ENCODE results near the gene TEDC1.

TEDC1 gene

DNA sequence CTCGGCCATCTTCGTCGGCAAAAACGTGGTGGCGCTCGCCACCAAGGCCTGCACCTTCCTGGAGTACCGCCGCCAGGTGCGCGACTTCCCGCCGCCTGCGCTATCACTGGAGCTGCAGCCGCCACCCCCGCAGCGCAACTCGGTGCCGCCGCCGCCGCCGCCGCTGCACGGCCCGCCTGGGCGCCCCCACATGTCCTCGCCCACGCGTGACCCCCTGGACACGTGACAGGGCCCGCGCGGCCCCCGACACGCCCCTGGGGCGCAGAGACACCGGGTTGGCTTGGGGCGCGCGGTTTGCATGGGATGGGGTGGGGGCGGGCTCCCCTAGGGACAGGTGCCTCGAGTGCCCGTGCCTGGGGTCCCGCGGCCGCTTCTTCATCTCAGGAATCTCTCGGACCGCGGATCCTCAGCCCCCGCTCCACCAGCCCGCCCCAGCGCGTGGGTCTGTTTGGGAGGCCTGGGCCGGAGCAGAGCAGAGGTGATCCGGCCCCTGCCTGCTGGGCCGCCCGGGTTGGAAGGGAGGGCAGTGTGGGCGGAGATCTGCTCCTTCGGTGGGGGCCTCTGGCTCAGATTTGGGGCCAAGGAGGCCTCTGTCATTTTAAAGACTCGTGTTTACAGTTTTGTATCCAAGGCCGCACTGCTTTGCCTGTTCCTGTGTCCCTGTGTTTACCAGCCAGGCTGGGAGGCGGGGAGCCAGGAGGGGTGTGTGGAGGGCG is 38.7 kb downstream of the TEDC1 start:
- H3K4me3 ChIP-seq (ENCODE audit: low read length) = no peak overlapping the region

GRCh38 chr14:105530285-105531087 is 39.4 kb downstream of the TEDC1 start:
- Histone ChIP-seq H3K27ac (ENCODE audit: low read length) (no peak overlapping the region), H3K9ac (ENCODE audit: low read depth, low read length) (no peak overlapping the region), H3K4me1 (ENCODE audit: insufficient read depth, low read length) (no peaks in the 10 kb centered on the region), H3K36me3 (ENCODE audit: insufficient read depth, low read depth, low read length) (no peaks in the 10 kb centered on the region), H3K4me3 (ENCODE audit: low read length) (no peak overlapping the region), H3K9me3 (ENCODE audit: insufficient read depth, low read depth, low read length) (peaks cover 15% of the 10 kb centered on the region; the same call in 1 of the 2 replicates), H3K27me3 (ENCODE audit: insufficient read depth, low read length) (peaks cover 28% of the 10 kb centered on the region)

More for the DNA sequence above, 38.7 kb downstream of the TEDC1 start:
- Histone ChIP-seq H3K27me3 (ENCODE audit: insufficient read depth, low read length) (peaks cover 36% of the 10 kb centered on the region), H3K4me1 (ENCODE audit: insufficient read depth, low read length) (no peaks in the 10 kb centered on the region), H3K9me3 (ENCODE audit: insufficient read depth, low read depth, low read length) (peaks cover 15% of the 10 kb centered on the region; the same call in 1 of the 2 replicates), H3K36me3 (ENCODE audit: insufficient read depth, low read depth, low read length) (no peaks in the 10 kb centered on the region), H3K27ac (ENCODE audit: low read length) (no peak overlapping the region), H3K9ac (ENCODE audit: low read depth, low read length) (no peak overlapping the region)

DNA sequence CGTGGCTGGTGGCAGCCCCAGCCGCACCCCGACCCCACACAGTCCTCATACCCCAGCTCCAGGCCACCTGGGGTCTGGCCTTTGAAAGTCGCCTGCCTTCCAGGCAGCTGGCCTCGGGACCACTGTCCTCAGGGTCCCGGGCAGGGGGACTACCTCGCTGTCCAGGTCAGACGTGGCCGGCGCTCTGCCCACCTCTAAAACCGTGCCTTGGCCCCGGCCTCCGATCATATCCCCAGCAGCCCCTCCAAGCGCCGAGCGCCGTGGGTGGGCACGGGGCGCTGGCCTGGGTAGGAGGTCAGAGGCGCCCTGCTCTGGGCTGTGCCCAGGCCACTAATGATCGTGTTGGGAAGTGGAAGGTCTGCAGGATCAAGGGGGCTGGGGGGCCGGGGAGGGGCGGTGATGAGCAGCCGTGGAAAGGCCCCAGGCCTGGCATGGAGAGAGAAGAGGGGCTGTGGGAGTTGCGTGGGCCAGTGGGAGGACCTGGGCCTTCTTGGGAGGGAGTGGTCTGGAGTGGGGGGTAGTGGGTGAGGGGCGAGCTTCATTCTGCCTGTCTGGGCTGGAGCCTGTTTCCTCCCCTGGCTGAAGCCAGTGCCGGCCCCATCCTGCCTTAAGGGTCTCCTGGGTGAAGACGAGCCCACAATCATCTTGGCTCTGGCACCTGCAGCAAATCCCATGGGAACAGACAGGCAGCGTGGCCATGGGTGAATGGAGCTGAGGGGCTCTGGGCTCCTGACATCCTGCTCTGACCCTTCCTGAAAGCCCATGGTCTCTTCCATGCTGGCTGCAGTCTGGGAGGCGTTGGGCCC is 40.2 kb downstream of the TEDC1 start:
- Histone ChIP-seq H3K27me3 (ENCODE audit: insufficient read depth, low read length) (peaks cover 22% of the 10 kb centered on the region), H3K9ac (ENCODE audit: low read depth, low read length) (no peak overlapping the region), H3K27ac (ENCODE audit: low read length) (no peak overlapping the region), H3K4me1 (ENCODE audit: insufficient read depth, low read length) (no peaks in the 10 kb centered on the region), H3K36me3 (ENCODE audit: insufficient read depth, low read depth, low read length) (no peaks in the 10 kb centered on the region), H3K9me3 (ENCODE audit: insufficient read depth, low read depth, low read length) (peaks cover 21% of the 10 kb centered on the region; the same call in 1 of the 2 replicates), H3K4me3 (ENCODE audit: low read length) (no peak overlapping the region)

DNA sequence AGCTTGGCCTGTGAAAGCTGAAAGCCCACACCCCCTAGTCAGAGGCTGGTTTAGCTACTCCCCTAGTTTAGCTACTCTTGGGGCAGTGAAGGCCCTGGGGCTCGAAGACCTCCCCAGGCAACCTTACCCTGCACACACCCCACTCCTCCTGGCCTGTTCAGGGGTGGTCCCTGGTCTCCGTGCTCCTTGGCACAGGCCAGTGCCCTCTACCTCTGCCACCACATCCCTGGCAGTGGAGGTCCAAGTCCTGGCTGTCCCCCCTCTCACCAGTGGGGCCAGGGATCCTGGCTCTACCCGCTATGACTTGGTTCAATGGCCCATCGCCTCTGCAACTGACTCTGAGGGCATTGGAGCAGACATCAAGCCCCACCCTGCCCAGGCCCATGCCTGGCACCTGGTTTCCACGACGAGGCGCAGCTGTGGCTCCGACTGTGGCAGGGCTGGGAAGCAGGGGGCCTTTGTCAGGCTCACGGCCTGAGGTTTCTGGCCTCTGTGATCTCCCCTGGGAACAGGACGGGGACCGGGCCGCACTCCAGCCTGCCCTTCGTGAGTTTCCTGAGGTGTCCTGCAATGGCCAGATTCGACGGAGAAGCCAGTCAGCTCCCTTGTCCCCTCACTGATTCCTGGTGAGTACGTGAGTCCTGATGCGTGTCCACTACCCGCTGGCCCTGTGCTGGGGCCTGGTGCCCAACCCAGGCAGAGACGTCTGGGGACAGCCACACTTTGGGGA is 41.0 kb downstream of the TEDC1 start:
- Histone ChIP-seq H3K36me3 (ENCODE audit: insufficient read depth, low read depth, low read length) (no peaks in the 10 kb centered on the region), H3K27me3 (ENCODE audit: insufficient read depth, low read length) (peaks cover 18% of the 10 kb centered on the region), H3K4me1 (ENCODE audit: insufficient read depth, low read length) (no peaks in the 10 kb centered on the region), H3K27ac (ENCODE audit: low read length) (no peak overlapping the region), H3K4me3 (ENCODE audit: low read length) (no peak overlapping the region), H3K9me3 (ENCODE audit: insufficient read depth, low read depth, low read length) (peaks cover 28% of the 10 kb centered on the region; the same call in 1 of the 2 replicates), H3K9ac (ENCODE audit: low read depth, low read length) (no peak overlapping the region)

DNA sequence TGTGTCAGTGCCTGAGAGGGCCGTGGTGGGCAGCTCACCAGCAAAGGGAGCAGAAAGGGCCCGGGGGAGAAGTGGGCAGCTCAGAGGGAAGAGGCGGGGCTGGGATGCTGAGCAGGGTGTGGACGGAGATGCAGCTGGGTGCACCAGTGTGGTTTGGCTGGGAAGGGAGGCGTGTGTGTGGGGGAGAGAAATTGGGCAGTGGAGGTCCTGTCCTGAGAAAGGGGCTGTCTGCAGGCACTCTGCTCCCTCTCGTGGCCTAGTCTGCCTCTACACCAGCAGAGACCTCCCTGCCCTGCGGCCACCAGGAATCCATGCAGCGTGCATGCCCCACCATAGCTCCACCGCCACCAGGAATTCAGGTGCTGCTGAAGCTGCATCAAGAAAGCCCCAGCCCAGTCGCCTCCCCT is 41.7 kb downstream of the TEDC1 start:
- Histone ChIP-seq H3K9ac (ENCODE audit: low read depth, low read length) (no peak overlapping the region), H3K27me3 (ENCODE audit: insufficient read depth, low read length) (peaks cover 11% of the 10 kb centered on the region), H3K4me1 (ENCODE audit: insufficient read depth, low read length) (no peaks in the 10 kb centered on the region)

GRCh38 chr14:105533391-105533790 is 42.3 kb downstream of the TEDC1 start:
- peaks cover 32% of the 10 kb centered on the region; the same call in 1 of the 2 replicates for H3K9me3 ChIP-seq (ENCODE audit: insufficient read depth, low read depth, low read length)
- H3K9ac ChIP-seq (ENCODE audit: low read depth, low read length) = no peak overlapping the region
- H3K27me3 ChIP-seq (ENCODE audit: insufficient read depth, low read length) = peaks cover 6% of the 10 kb centered on the region
- H3K27ac ChIP-seq (ENCODE audit: low read length) = no peak overlapping the region
- no peaks in the 10 kb centered on the region for H3K36me3 ChIP-seq (ENCODE audit: insufficient read depth, low read depth, low read length)
- no peak overlapping the region for H3K4me3 ChIP-seq (ENCODE audit: low read length)
- H3K4me1 ChIP-seq (ENCODE audit: insufficient read depth, low read length) = no peaks in the 10 kb centered on the region

More for the DNA sequence above, 41.7 kb downstream of the TEDC1 start:
- Histone ChIP-seq H3K27ac (ENCODE audit: low read length) (no peak overlapping the region), H3K4me3 (ENCODE audit: low read length) (no peak overlapping the region), H3K9me3 (ENCODE audit: insufficient read depth, low read depth, low read length) (peaks cover 28% of the 10 kb centered on the region; the same call in 1 of the 2 replicates), H3K36me3 (ENCODE audit: insufficient read depth, low read depth, low read length) (no peaks in the 10 kb centered on the region)

DNA sequence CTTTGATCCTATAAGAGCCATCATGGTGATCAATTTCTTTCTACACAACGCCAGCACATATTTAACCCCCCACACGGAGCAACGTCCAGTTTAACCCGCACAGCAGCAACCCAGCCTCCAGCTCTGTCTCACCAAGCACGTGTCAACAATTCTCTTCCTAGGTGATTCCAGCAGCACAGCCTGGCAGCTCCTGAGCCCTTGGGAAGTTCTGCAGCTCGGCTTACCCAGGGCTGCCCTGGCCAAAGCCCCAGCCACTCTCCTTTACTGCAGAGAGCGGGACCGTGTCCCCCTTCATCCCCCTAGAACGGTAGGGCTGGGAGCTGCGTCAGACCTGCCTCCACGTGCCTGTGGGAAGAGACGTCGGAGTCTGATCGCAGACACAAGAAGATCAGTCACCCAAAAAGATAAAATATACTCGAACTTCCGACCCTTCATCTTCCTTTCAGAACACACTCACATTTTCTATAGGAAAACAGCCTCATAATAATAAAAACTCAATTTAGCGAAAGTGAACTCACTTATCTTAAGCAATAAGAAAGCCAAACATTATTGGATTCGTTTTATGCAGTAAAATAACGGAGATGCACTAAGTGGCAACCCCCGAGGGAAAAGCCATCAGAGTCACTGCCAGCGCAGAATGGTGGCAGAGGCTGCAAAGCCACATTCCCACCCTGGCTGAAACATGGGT is 42.9 kb downstream of the TEDC1 start:
- Histone ChIP-seq H3K27ac (ENCODE audit: low read length) (no peak overlapping the region), H3K9me3 (ENCODE audit: insufficient read depth, low read depth, low read length) (peaks cover 38% of the 10 kb centered on the region; the same call in 1 of the 2 replicates), H3K27me3 (ENCODE audit: insufficient read depth, low read length) (peaks cover 3% of the 10 kb centered on the region), H3K4me3 (ENCODE audit: low read length) (no peak overlapping the region), H3K9ac (ENCODE audit: low read depth, low read length) (no peak overlapping the region), H3K4me1 (ENCODE audit: insufficient read depth, low read length) (no peaks in the 10 kb centered on the region), H3K36me3 (ENCODE audit: insufficient read depth, low read depth, low read length) (no peaks in the 10 kb centered on the region)

DNA sequence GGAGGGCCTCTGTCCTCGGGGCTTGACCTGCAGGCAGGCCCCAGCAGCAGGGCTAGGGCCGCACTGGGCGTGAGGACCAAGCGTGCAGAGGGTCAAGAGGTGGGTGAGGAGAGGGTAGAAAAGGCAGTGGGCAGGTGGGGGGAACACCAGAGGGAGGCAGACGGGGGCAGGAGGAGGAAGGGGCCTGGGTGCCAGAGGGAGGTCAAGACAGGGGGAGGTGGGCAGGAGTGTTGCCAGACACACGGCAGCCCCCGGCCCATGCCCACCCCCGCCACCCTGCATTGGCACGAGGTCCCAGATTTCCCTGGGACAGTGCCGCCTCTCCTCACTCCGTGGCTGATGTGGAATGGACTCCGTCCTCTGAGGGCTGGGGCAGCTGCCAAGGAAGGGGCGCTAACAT is 43.5 kb downstream of the TEDC1 start:
- Histone ChIP-seq H3K27me3 (ENCODE audit: insufficient read depth, low read length) (no peaks in the 10 kb centered on the region), H3K9me3 (ENCODE audit: insufficient read depth, low read depth, low read length) (peaks cover 38% of the 10 kb centered on the region; the same call in 1 of the 2 replicates), H3K27ac (ENCODE audit: low read length) (no peak overlapping the region), H3K4me1 (ENCODE audit: insufficient read depth, low read length) (no peaks in the 10 kb centered on the region), H3K4me3 (ENCODE audit: low read length) (no peak overlapping the region), H3K9ac (ENCODE audit: low read depth, low read length) (no peak overlapping the region), H3K36me3 (ENCODE audit: insufficient read depth, low read depth, low read length) (no peaks in the 10 kb centered on the region)

DNA sequence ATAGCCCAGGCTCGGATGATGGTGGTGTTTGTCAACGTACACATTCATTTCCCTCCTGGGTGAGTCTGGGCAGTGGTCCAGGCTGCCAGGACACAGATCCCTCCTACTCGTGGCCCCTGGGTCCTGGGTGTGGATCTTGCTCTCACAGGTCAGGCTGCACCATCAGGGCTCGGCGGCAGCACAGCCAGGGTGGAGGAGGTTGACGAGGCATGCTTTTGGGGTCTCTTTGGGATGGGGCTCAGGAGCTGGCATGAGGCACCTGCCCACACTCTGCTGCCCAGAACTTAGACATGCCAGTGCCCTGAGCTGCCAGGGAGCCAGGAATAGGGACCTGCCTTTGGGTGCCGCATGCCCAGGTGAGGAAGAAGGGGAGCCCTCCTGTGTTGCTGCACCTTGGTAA is 45.0 kb downstream of the TEDC1 start:
- Histone ChIP-seq H3K9ac (ENCODE audit: low read depth, low read length) (no peak overlapping the region), H3K4me3 (ENCODE audit: low read length) (no peak overlapping the region), H3K9me3 (ENCODE audit: insufficient read depth, low read depth, low read length) (peaks cover 45% of the 10 kb centered on the region), H3K36me3 (ENCODE audit: insufficient read depth, low read depth, low read length) (no peaks in the 10 kb centered on the region), H3K27me3 (ENCODE audit: insufficient read depth, low read length) (no peaks in the 10 kb centered on the region), H3K27ac (ENCODE audit: low read length) (no peak overlapping the region), H3K4me1 (ENCODE audit: insufficient read depth, low read length) (no peaks in the 10 kb centered on the region)

GRCh38 chr14:105536691-105537579 is 45.9 kb downstream of the TEDC1 start:
- Histone ChIP-seq H3K9ac (ENCODE audit: low read depth, low read length) (no peak overlapping the region), H3K4me3 (ENCODE audit: low read length) (no peak overlapping the region), H3K9me3 (ENCODE audit: insufficient read depth, low read depth, low read length) (peaks cover 54% of the 10 kb centered on the region), H3K27me3 (ENCODE audit: insufficient read depth, low read length) (no peaks in the 10 kb centered on the region), H3K4me1 (ENCODE audit: insufficient read depth, low read length) (no peaks in the 10 kb centered on the region), H3K27ac (ENCODE audit: low read length) (no peak overlapping the region), H3K36me3 (ENCODE audit: insufficient read depth, low read depth, low read length) (no peaks in the 10 kb centered on the region)
